T-helper 1 cell treated with Interleukin-12 subunit alpha and Interleukin-12 subunit beta and Interleukin-4 antibody, amounts not matched to agents 30 μg/mL and 1 μg/mL, for 36 hours (primary cell): ENCODE results near the gene TNFAIP8L2.
"Not testable (repeated sequence)": the region's sequence is repeated elsewhere in the genome, so short reads cannot be mapped to it uniquely, and the experiment has no call there.

ENCODE experiments used
- H3K27ac Mint-ChIP-seq: one replicate; pipeline ENCODE4 v1.8.0; 2021; ENCODE audit warnings: mild to moderate bottlenecking, mixed read lengths
- H3K27me3 Mint-ChIP-seq: one replicate; pipeline ENCODE4 v1.8.0; 2021; ENCODE audit warnings: low read depth, mixed read lengths
- H3K36me3 Mint-ChIP-seq: one replicate; pipeline ENCODE4 v1.8.0; 2021; ENCODE audit warnings: low read depth, mixed read lengths
- H3K4me1 Mint-ChIP-seq: one replicate; pipeline ENCODE4 v1.8.0; 2021; ENCODE audit warnings: low read depth, mixed read lengths
- H3K4me3 Mint-ChIP-seq: one replicate; pipeline ENCODE4 v1.8.0; 2021; ENCODE audit warnings: mild to moderate bottlenecking, moderate library complexity, mixed read lengths
- H3K9me3 Mint-ChIP-seq: one replicate; pipeline ENCODE4 v1.8.0; 2021; ENCODE audit warnings: mixed read lengths

Gene TNFAIP8L2

GRCh38 chr1:151164732-151165280 lies 8.4 kb downstream of the TNFAIP8L2 start:
- no peaks in the 10 kb centered on the region for H3K27me3 Mint-ChIP-seq
- H3K36me3 Mint-ChIP-seq = peaks cover 38% of the 10 kb centered on the region
- H3K9me3 Mint-ChIP-seq = no peaks in the 10 kb centered on the region
- H3K27ac Mint-ChIP-seq = peak overlapping the region; percentile 93
- H3K4me3 Mint-ChIP-seq = peak overlapping the region; percentile 96
- H3K4me1 Mint-ChIP-seq = peaks cover 42% of the 10 kb centered on the region

- peak overlapping the region; percentile 96 for H3K4me3 Mint-ChIP-seq
- H3K4me1 Mint-ChIP-seq = peaks cover 41% of the 10 kb centered on the region
- peak overlapping the region; percentile 93 for H3K27ac Mint-ChIP-seq
- H3K27me3 Mint-ChIP-seq = no peaks in the 10 kb centered on the region
- H3K9me3 Mint-ChIP-seq = no peaks in the 10 kb centered on the region
- peaks cover 37% of the 10 kb centered on the region for H3K36me3 Mint-ChIP-seq
These were observed 8.9 kb downstream of the TNFAIP8L2 start for GRCh38 chr1:151165281-151165737.

- Mint-ChIP-seq H3K27ac (peak within 1 kb of the TSS; percentile 93), H3K4me3 (peak within 1 kb of the TSS; percentile 96), H3K4me1 (peaks cover 39% of the 10 kb centered on the region), H3K9me3 (no peaks in the 10 kb centered on the region), H3K36me3 (peaks cover 40% of the 10 kb centered on the region), H3K27me3 (no peaks in the 10 kb centered on the region)
These were observed 9.5 kb downstream of the TNFAIP8L2 start, which contains the start of the genes LYSMD1 and SCNM1 for GRCh38 chr1:151165738-151166504. LYSMD1 (minus strand) TSS chr1:151165902; CDS start chr1:151165258, 644 bp downstream. SCNM1 (plus strand) TSS chr1:151166144; CDS start chr1:151166153, 9 bp downstream.

GRCh38 chr1:151166505-151166956 lies 10.1 kb downstream of the TNFAIP8L2 start:
- Mint-ChIP-seq H3K27ac (peak overlapping the region; percentile 93), H3K9me3 (no peaks in the 10 kb centered on the region), H3K27me3 (no peaks in the 10 kb centered on the region), H3K4me1 (peaks cover 37% of the 10 kb centered on the region), H3K4me3 (peak overlapping the region; percentile 96), H3K36me3 (peaks cover 41% of the 10 kb centered on the region)

GRCh38 chr1:151167116-151167515 lies 10.7 kb downstream of the TNFAIP8L2 start:
- H3K36me3 Mint-ChIP-seq = peaks cover 43% of the 10 kb centered on the region
- peak overlapping the region; percentile 96 for H3K4me3 Mint-ChIP-seq
- H3K4me1 Mint-ChIP-seq = peaks cover 31% of the 10 kb centered on the region

GRCh38 chr1:151171190-151171589 lies 14.7 kb downstream of the TNFAIP8L2 start:
- peaks cover 49% of the 10 kb centered on the region for H3K36me3 Mint-ChIP-seq
- H3K27ac Mint-ChIP-seq = no peak overlapping the region
- peaks cover 7% of the 10 kb centered on the region for H3K4me1 Mint-ChIP-seq

More at GRCh38 chr1:151167116-151167515, 10.7 kb downstream of the TNFAIP8L2 start:
- H3K27ac Mint-ChIP-seq = peak overlapping the region; percentile 29
- H3K27me3 Mint-ChIP-seq = no peaks in the 10 kb centered on the region
- H3K9me3 Mint-ChIP-seq = no peaks in the 10 kb centered on the region

GRCh38 chr1:151175041-151175741 lies 18.7 kb downstream of the TNFAIP8L2 start:
- H3K4me3 Mint-ChIP-seq = no peak overlapping the region
- H3K9me3 Mint-ChIP-seq = no peaks in the 10 kb centered on the region
- H3K27ac Mint-ChIP-seq = no peak overlapping the region
- peaks cover 49% of the 10 kb centered on the region for H3K36me3 Mint-ChIP-seq
- H3K27me3 Mint-ChIP-seq = no peaks in the 10 kb centered on the region
- H3K4me1 Mint-ChIP-seq = peaks cover 3% of the 10 kb centered on the region

More at GRCh38 chr1:151171190-151171589, 14.7 kb downstream of the TNFAIP8L2 start:
- Mint-ChIP-seq H3K4me3 (no peak overlapping the region), H3K27me3 (no peaks in the 10 kb centered on the region), H3K9me3 (no peaks in the 10 kb centered on the region)

- H3K36me3 Mint-ChIP-seq = peaks cover 47% of the 10 kb centered on the region
- H3K27ac Mint-ChIP-seq = no peak within 1 kb of the TSS
- H3K4me3 Mint-ChIP-seq = no peak within 1 kb of the TSS
These were observed 19.4 kb downstream of the TNFAIP8L2 start, which contains the start of gene TMOD4 for GRCh38 chr1:151175863-151176262. TMOD4 (minus strand) TSS chr1:151175981; CDS start chr1:151174875, 1,106 bp downstream.

GRCh38 chr1:151176514-151177045 lies 20.1 kb downstream of the TNFAIP8L2 start:
- Mint-ChIP-seq H3K27me3 (no peaks in the 10 kb centered on the region), H3K36me3 (peaks cover 53% of the 10 kb centered on the region), H3K9me3 (no peaks in the 10 kb centered on the region), H3K4me1 (peaks cover 3% of the 10 kb centered on the region), H3K4me3 (no peak overlapping the region), H3K27ac (no peak overlapping the region)

More at GRCh38 chr1:151175863-151176262, 19.4 kb downstream of the TNFAIP8L2 start, which contains the start of gene TMOD4:
- Mint-ChIP-seq H3K4me1 (peaks cover 3% of the 10 kb centered on the region), H3K9me3 (no peaks in the 10 kb centered on the region), H3K27me3 (no peaks in the 10 kb centered on the region)

GRCh38 chr1:151184211-151184610 lies 27.8 kb downstream of the TNFAIP8L2 start:
- H3K27ac Mint-ChIP-seq = no peak overlapping the region

GRCh38 chr1:151187205-151187604 lies 30.8 kb downstream of the TNFAIP8L2 start:
- H3K9me3 Mint-ChIP-seq = no peaks in the 10 kb centered on the region
- H3K27ac Mint-ChIP-seq = no peak overlapping the region
- peaks cover 19% of the 10 kb centered on the region for H3K4me1 Mint-ChIP-seq
- peaks cover 24% of the 10 kb centered on the region for H3K36me3 Mint-ChIP-seq
- no peaks in the 10 kb centered on the region for H3K27me3 Mint-ChIP-seq
- no peak overlapping the region for H3K4me3 Mint-ChIP-seq

More at GRCh38 chr1:151184211-151184610, 27.8 kb downstream of the TNFAIP8L2 start:
- Mint-ChIP-seq H3K27me3 (no peaks in the 10 kb centered on the region), H3K4me3 (no peak overlapping the region), H3K4me1 (peaks cover 14% of the 10 kb centered on the region), H3K9me3 (no peaks in the 10 kb centered on the region), H3K36me3 (peaks cover 37% of the 10 kb centered on the region)

- H3K9me3 Mint-ChIP-seq, H3K27me3 Mint-ChIP-seq: not testable (repeated sequence)
- Mint-ChIP-seq H3K4me1 (peaks cover 16% of the 10 kb centered on the region), H3K27ac (peak overlapping the region; percentile 22), H3K36me3 (peaks cover 14% of the 10 kb centered on the region), H3K4me3 (peak overlapping the region; percentile 96)
These were observed 32.2 kb downstream of the TNFAIP8L2 start for GRCh38 chr1:151188667-151189066.

- peaks cover 7% of the 10 kb centered on the region for H3K36me3 Mint-ChIP-seq
- peak within 1 kb of the TSS; percentile 92 for H3K27ac Mint-ChIP-seq
- H3K4me1 Mint-ChIP-seq = peaks cover 16% of the 10 kb centered on the region
- H3K27me3 Mint-ChIP-seq = peaks cover 4% of the 10 kb centered on the region
- no peaks in the 10 kb centered on the region for H3K9me3 Mint-ChIP-seq
- H3K4me3 Mint-ChIP-seq = peak within 1 kb of the TSS; percentile 96
These were observed 33.4 kb downstream of the TNFAIP8L2 start, which contains the start of gene VPS72 for GRCh38 chr1:151189637-151190445. VPS72 (minus strand) TSS chr1:151190197; CDS start chr1:151190121, 76 bp downstream.
